Glutamatergic neuron (in vitro differentiated cells): ENCODE measurements around the gene ZMYND8. TPM values are rescaled to one million over a fixed set of nuclear protein-coding genes. Genes with fewer than 3 reads are reported as not detected.
"Not testable (repeated sequence)": the region's sequence is repeated elsewhere in the genome, so short reads cannot be mapped to it uniquely, and the experiment has no call there.

ENCODE experiments used
- DNase-seq: peaks from one replicate; pipeline ENCODE4 v3.0.0; 2022
- H3K27ac Mint-ChIP-seq: one replicate; pipeline ENCODE4 v1.8.0; 2020; ENCODE audit warnings: mild to moderate bottlenecking, mixed read lengths, inconsistent platforms; ENCODE audit not compliant: unreplicated experiment
- H3K27me3 Mint-ChIP-seq: one replicate; pipeline ENCODE4 v1.8.0; 2020; ENCODE audit warnings: mild to moderate bottlenecking, moderate library complexity, mixed read lengths, inconsistent platforms; ENCODE audit not compliant: unreplicated experiment
- H3K36me3 Mint-ChIP-seq: one replicate; pipeline ENCODE4 v1.8.0; 2020; ENCODE audit warnings: mild to moderate bottlenecking, mixed read lengths, inconsistent platforms; ENCODE audit not compliant: unreplicated experiment
- H3K4me1 Mint-ChIP-seq: one replicate; pipeline ENCODE4 v1.8.0; 2020; ENCODE audit warnings: mild to moderate bottlenecking, low read depth, mixed read lengths, inconsistent platforms; ENCODE audit not compliant: unreplicated experiment
- H3K4me3 Mint-ChIP-seq: one replicate; pipeline ENCODE4 v1.8.0; 2020; ENCODE audit warnings: mild to moderate bottlenecking, mixed read lengths, inconsistent platforms; ENCODE audit not compliant: unreplicated experiment
- H3K9me3 Mint-ChIP-seq: one replicate; pipeline ENCODE4 v1.8.0; 2020; ENCODE audit warnings: mild to moderate bottlenecking, moderate library complexity, mixed read lengths, inconsistent platforms; ENCODE audit not compliant: unreplicated experiment
- total RNA-seq: library from RNA; stranded (reverse); fragmentation: NEBNext Ultra II Directional; extraction: Animal tissue kit (Norgen Biotek cat#: 25700); gene quantifications from one replicate; pipeline ENCODE4 v1.2.1, GENCODE V29; 2021; ENCODE audit not compliant: unreplicated experiment
- TF ChIP-seq, protein P1 (sequence below): fragments of 200-600 bp; sonication (generic); IDR thresholded peaks from one replicate; pipeline ENCODE4 v1.5.0; 2021; ENCODE audit not compliant: partially characterized antibody, unreplicated experiment

The ZMYND8 gene
- total RNA-seq, 1 donor from 2014 or later: 116 TPM

DNA sequence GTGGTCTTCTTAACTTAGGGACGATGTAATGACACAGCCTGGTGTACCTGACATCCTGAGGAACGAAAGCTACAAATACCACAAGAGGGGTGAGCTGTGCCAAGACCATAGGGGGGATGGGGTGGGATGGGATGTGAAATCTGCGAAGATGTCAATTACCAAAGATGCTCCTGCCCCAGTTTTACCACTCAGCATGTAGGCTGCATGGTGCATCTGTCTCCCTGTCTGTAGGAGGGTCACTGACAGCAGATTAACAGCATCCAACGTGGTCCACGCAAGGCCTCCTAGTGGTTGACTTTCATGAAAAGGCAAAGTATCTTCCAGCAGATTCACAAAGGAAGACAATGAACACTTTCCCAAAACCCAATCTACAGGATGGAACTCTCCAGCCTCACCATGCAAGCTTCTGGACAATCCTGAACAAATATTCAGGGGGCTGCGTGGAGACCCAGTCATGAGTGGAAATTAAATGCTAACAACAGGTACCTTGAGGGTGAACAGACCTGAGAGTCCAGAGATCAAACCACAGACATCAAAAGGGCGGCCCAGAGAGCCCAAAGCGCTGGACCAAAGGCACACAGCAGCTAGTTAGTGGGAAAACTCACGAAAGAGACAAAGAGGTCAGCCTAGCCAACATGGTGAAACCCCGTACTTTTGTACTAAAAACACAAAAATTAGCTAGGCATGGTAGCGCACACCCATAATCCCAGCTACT lies 44.4 kb downstream of the ZMYND8 start:
- TF ChIP-seq, protein P1, sequence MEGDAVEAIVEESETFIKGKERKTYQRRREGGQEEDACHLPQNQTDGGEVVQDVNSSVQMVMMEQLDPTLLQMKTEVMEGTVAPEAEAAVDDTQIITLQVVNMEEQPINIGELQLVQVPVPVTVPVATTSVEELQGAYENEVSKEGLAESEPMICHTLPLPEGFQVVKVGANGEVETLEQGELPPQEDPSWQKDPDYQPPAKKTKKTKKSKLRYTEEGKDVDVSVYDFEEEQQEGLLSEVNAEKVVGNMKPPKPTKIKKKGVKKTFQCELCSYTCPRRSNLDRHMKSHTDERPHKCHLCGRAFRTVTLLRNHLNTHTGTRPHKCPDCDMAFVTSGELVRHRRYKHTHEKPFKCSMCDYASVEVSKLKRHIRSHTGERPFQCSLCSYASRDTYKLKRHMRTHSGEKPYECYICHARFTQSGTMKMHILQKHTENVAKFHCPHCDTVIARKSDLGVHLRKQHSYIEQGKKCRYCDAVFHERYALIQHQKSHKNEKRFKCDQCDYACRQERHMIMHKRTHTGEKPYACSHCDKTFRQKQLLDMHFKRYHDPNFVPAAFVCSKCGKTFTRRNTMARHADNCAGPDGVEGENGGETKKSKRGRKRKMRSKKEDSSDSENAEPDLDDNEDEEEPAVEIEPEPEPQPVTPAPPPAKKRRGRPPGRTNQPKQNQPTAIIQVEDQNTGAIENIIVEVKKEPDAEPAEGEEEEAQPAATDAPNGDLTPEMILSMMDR: peak; percentile 18
- peaks cover 24% of the 10 kb centered on the region for H3K4me1 Mint-ChIP-seq

DNA sequence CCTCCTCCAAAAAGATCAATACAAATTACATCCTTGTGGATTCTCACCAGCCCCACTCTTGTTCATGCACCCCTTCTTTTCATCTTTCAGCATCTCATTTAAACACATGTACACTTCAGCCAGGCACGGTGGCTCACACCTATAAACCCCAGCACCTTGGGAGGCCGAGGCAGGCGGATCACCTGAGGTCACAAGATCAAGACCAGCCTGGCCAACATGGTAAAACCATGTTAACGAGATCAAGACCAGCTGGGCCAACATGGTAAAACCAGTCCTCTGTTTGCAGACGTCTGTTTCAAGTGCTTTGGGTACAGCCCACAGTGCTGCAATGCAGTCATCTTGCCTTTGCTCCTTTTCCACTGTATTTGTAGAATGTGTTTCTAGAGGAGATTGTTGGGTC lies 45.3 kb downstream of the ZMYND8 start:
- TF ChIP-seq, protein P1: no peak
- Mint-ChIP-seq H3K27me3 (peaks cover 2% of the 10 kb centered on the region), H3K4me1 (peaks cover 23% of the 10 kb centered on the region), H3K9me3 (peaks cover 3% of the 10 kb centered on the region), H3K36me3 (peaks cover 5% of the 10 kb centered on the region), H3K27ac (peak overlapping the region; percentile 66), H3K4me3 (no peak overlapping the region)
- no peak for DNase-seq

More for the DNA sequence above, 44.4 kb downstream of the ZMYND8 start:
- no peak overlapping the region for H3K27ac Mint-ChIP-seq
- H3K36me3 Mint-ChIP-seq: peaks cover 5% of the 10 kb centered on the region
- no peak overlapping the region for H3K4me3 Mint-ChIP-seq
- H3K9me3 Mint-ChIP-seq: peaks cover 3% of the 10 kb centered on the region
- DNase-seq: no peak
- H3K27me3 Mint-ChIP-seq: peaks cover 2% of the 10 kb centered on the region

DNA sequence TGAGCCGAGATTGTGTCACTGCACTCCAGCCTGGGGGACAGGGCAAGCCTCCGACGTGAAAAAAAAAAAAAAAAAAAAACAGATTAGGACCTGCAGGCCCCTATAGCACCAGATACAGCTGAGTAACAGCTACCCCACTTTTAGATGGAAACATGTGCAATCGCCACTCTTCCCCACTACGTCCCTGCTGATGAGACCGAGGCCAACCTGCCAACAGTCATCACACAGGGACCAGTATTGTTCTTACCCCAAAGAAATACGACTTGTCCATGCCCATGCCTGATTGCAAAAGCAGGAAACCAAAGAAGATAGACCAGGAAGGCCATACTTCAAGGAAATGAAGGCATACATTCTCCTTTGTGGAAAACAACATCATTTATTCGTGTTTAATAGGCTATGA lies 45.8 kb downstream of the ZMYND8 start:
- Mint-ChIP-seq H3K27ac (peak overlapping the region; percentile 66), H3K4me3 (no peak overlapping the region), H3K36me3 (peaks cover 5% of the 10 kb centered on the region), H3K9me3 (peaks cover 3% of the 10 kb centered on the region), H3K27me3 (peaks cover 2% of the 10 kb centered on the region), H3K4me1 (peaks cover 20% of the 10 kb centered on the region)
- TF ChIP-seq, protein P1: no peak
- DNase-seq: no peak

DNA sequence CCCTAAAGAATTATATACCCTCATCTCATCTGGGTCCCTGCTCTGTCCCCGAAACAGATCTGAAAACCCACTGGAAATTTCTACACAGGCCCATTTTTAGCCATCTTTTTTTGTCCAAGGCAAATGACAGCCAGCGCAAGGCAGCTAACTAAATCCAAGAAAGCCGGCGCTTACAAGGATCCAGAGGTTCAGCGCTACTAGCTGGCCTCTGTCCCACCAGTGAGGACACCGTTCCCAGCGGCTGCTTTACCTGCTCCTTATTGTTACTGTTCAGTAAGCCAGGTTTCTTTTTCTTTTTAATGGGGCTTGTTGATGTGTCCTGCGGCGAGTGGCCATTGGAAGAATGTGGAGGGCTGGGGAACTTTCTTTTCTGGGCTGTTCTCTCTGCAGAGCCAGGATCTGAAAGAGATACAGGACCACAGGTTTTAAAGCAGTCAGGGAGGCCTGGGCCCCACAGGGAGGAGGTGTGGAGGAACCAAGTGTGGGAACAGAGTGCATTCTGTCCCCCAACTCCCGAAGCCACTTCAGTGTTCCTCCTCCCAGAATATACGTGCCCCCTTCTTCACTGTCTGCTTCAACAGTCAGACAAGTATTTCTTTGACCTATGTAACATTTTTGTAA lies 46.6 kb downstream of the ZMYND8 start:
- Mint-ChIP-seq H3K27ac (peak overlapping the region; percentile 28), H3K4me1 (peaks cover 15% of the 10 kb centered on the region), H3K4me3 (no peak overlapping the region), H3K9me3 (peaks cover 3% of the 10 kb centered on the region), H3K27me3 (no peaks in the 10 kb centered on the region), H3K36me3 (peaks cover 5% of the 10 kb centered on the region)
- DNase-seq: no peak
- TF ChIP-seq, protein P1: no peak

DNA sequence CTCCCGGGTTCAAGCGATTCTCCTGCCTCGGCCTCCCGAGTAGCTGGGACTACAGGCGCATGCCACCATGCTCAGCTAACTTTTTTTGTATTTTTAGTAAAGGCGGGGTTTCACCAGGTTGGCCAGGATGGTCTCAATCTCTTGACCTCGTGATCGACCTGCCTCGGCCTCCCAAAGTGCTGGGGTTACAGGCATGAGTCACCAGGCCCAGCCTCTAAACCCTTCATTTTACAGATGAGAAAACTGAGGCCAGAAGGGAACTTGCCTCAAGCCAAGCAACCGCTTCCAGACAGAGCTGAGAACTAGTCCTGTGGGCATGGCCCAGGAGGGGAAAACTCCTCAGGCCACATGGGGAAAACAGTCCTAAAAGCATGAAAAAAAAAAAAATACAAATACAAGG lies 47.1 kb downstream of the ZMYND8 start:
- no peaks in the 10 kb centered on the region for H3K27me3 Mint-ChIP-seq
- DNase-seq: no peak
- TF ChIP-seq, protein P1: no peak
- H3K27ac Mint-ChIP-seq: no peak overlapping the region
- no peak overlapping the region for H3K4me3 Mint-ChIP-seq
- H3K9me3 Mint-ChIP-seq: peaks cover 3% of the 10 kb centered on the region
- peaks cover 5% of the 10 kb centered on the region for H3K36me3 Mint-ChIP-seq
- peaks cover 12% of the 10 kb centered on the region for H3K4me1 Mint-ChIP-seq

DNA sequence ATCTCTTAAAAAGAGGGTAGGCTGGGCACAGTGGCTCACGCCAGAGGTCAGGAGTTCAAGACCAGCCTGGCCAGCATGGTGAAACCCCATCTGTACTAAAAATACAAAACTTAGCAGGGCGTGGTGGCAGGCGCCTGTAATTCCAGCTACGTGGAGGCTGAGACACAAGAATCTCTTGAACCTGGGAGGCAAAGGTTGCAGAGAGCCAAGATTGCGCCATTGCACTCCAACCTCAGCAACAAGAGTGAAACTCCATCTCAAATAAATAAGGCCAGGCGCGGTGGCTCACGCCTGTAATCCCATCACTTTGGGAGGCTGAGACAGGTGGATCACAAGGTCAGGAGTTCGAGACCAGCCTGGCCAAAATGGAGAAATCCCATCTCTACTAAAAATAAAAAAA lies 48.9 kb downstream of the ZMYND8 start:
- not testable (repeated sequence) for DNase-seq, H3K9me3 Mint-ChIP-seq, H3K27me3 Mint-ChIP-seq, H3K36me3 Mint-ChIP-seq, H3K4me3 Mint-ChIP-seq, H3K27ac Mint-ChIP-seq, H3K4me1 Mint-ChIP-seq
